ENCODE results near the gene PLCB4. TPM values are rescaled to one million over a fixed set of nuclear protein-coding genes. Genes with fewer than 3 reads are reported as not detected.

The PLCB4 gene
- total RNA-seq, 4 donors from 2014 or later: 2.3 to 3.9 (median 3.3) TPM

DNA sequence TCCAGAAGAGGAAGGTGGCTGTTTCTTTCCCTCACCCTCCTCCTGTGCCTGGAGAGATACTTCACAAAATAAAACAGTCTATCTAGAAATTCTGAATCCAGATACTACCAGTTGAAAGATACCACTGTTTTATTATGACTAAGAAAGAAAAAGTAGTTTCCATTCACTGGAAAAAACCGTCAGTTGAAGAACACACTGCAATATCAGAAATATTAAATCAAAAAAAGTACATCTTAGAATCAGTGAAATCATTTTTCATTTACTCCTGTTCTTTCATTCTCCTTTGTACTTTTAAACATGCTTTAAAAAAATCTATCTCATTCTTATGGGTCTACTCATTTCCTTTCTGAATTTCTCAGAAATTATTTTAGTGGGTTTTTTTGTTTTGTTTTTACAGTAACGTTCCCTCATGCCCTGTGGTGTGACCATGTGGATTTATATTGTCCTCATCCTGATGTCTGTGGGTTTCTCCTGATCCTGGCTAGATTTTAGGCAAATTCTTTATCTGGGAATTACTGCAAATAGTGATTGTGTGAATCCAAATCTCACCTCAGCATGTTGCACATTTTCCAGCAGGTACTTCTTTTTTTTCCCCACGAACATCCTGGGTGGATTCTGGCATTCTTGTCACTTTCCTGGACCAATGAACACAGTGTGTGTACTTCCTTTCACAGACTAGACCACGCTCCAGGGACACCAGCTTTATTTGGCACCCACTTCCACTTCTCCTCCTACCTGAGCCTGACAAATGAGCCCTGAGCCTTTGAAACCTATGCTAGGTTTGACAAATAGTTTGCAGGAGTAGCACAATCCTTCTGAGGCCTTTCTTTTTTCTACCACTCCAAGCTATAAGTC is 331.5 kb downstream of the PLCB4 start:
- Histone ChIP-seq H3K9me3 (no peaks in the 10 kb centered on the region), H3K27ac (no peak overlapping the region), H3K27me3 (no peaks in the 10 kb centered on the region), H3K4me1 (no peaks in the 10 kb centered on the region), H3K36me3 (no peaks in the 10 kb centered on the region), H3K4me3 (no peak overlapping the region)
- no peak for TF ChIP-seq POLR2A (IDR thresholded peaks at IDR 0.05)
- TF ChIP-seq, protein P1, sequence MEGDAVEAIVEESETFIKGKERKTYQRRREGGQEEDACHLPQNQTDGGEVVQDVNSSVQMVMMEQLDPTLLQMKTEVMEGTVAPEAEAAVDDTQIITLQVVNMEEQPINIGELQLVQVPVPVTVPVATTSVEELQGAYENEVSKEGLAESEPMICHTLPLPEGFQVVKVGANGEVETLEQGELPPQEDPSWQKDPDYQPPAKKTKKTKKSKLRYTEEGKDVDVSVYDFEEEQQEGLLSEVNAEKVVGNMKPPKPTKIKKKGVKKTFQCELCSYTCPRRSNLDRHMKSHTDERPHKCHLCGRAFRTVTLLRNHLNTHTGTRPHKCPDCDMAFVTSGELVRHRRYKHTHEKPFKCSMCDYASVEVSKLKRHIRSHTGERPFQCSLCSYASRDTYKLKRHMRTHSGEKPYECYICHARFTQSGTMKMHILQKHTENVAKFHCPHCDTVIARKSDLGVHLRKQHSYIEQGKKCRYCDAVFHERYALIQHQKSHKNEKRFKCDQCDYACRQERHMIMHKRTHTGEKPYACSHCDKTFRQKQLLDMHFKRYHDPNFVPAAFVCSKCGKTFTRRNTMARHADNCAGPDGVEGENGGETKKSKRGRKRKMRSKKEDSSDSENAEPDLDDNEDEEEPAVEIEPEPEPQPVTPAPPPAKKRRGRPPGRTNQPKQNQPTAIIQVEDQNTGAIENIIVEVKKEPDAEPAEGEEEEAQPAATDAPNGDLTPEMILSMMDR (IDR thresholded peaks at IDR 0.05 in 4 of 5, conservative IDR thresholded peaks at IDR 0.05 in 1 of 5): no peak
- DNase-seq: no peak
- no peak for ATAC-seq
- intact Hi-C loops (cut with DNase I; ENCODE audit: low total_unique reads): no loop called here
- in situ Hi-C loops (cut with MboI; ENCODE audit: low sequenced_read_pairs in 4 of 4): loop anchor here in 1 of 4 donors (25.0 kb wide), 1 partner anchor 512 kb away; no protein-coding TSS in a partner anchor

DNA sequence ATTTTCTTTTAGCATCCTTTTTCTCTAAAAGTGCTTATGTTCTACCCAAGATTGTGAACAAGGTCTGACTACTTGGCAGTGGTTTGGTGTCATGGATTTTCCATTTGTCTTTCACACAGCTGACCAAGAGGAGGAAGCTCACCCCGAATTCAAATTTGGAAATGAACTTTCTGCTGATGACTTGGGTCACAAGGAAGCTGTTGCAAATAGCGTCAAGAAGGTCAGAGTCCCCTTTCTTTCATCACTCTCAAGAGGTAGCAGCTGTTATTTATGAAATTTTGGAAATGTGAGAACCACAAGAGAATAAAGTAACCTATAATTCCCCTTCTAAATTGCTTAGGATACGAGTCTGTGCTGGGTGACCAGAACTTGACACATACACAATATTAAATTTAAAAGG is 332.5 kb downstream of the PLCB4 start:
- no peak for TF ChIP-seq POLR2A (IDR thresholded peaks at IDR 0.05)
- TF ChIP-seq, protein P1 (IDR thresholded peaks at IDR 0.05 in 4 of 5, conservative IDR thresholded peaks at IDR 0.05 in 1 of 5): no peak
- Histone ChIP-seq H3K4me3 (no peak overlapping the region), H3K27me3 (no peaks in the 10 kb centered on the region), H3K36me3 (no peaks in the 10 kb centered on the region), H3K4me1 (no peaks in the 10 kb centered on the region), H3K27ac (no peak overlapping the region), H3K9me3 (no peaks in the 10 kb centered on the region)
- intact Hi-C loops (cut with DNase I; ENCODE audit: low total_unique reads) (no loop called here), in situ Hi-C loops (cut with MboI; ENCODE audit: low sequenced_read_pairs in 4 of 4) (loop anchor here in 1 of 4 donors (25.0 kb wide), 1 partner anchor 511 kb away; no protein-coding TSS in a partner anchor)
- DNase-seq (no peak), ATAC-seq (no peak)

DNA sequence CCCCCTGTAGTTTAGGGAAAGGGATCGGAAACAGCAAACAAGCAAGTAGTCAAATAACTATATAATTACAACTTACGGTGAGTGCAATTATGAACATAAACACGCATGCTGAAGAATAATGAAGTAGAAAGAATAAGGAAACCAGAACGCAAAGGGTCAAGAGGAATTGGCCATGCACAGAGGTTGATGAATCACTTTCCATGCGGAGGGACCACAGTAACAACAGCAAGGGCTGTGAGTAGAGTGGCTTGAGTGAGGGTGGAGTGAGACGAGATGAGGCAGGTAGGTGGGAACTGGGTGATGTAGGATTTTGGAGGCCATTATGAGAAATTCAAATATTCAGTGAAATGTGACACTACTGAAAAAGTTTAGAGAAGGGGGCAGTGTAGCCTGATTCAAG is 333.3 kb downstream of the PLCB4 start:
- no peak overlapping the region for H3K27ac ChIP-seq
- H3K4me3 ChIP-seq: no peak overlapping the region
- in situ Hi-C loops (cut with MboI; ENCODE audit: low sequenced_read_pairs in 4 of 4) (loop anchor here in 1 of 4 donors (25.0 kb wide), 1 partner anchor 510 kb away; no protein-coding TSS in a partner anchor), intact Hi-C loops (cut with DNase I; ENCODE audit: low total_unique reads) (no loop called here)
- H3K36me3 ChIP-seq: no peaks in the 10 kb centered on the region
- H3K27me3 ChIP-seq: no peaks in the 10 kb centered on the region
- H3K4me1 ChIP-seq: no peaks in the 10 kb centered on the region
- no peak for ATAC-seq
- no peak for DNase-seq
- H3K9me3 ChIP-seq: no peaks in the 10 kb centered on the region
- no peak for TF ChIP-seq POLR2A (IDR thresholded peaks at IDR 0.05)
- TF ChIP-seq, protein P1 (IDR thresholded peaks at IDR 0.05 in 4 of 5, conservative IDR thresholded peaks at IDR 0.05 in 1 of 5): no peak

DNA sequence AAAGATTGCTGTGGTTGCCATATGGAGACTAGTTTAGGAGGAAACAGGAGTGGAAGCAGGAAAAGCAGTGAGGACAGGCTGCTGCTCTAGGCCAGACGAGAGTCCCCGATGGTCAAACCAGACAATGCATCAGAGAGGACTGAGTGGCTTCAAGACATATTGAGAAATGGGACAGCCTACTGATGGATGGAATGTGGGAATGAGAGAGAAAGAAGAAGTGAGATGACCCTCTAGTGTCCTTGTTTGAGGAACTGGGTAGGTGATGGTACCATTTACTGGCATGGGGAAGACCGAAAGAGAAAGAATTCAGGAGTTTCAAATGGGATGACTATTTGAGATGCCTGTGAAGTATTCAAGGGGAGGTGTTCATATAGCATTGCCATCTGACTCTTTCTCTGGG is 333.7 kb downstream of the PLCB4 start:
- intact Hi-C loops (cut with DNase I; ENCODE audit: low total_unique reads) (no loop called here), in situ Hi-C loops (cut with MboI; ENCODE audit: low sequenced_read_pairs in 4 of 4) (loop anchor here in 1 of 4 donors (25.0 kb wide), 1 partner anchor 510 kb away; no protein-coding TSS in a partner anchor)
- H3K27me3 ChIP-seq: no peaks in the 10 kb centered on the region
- H3K27ac ChIP-seq: no peak overlapping the region
- no peaks in the 10 kb centered on the region for H3K4me1 ChIP-seq
- no peak for DNase-seq
- H3K36me3 ChIP-seq: no peaks in the 10 kb centered on the region
- no peaks in the 10 kb centered on the region for H3K9me3 ChIP-seq
- H3K4me3 ChIP-seq: no peak overlapping the region
- ATAC-seq: no peak
- TF ChIP-seq, protein P1 (IDR thresholded peaks at IDR 0.05 in 4 of 5, conservative IDR thresholded peaks at IDR 0.05 in 1 of 5): no peak
- no peak for TF ChIP-seq POLR2A (IDR thresholded peaks at IDR 0.05)

Measured in gastrocnemius medialis (tissue), 4 donors.